COLO668 (cell line): Measurements from ENCODE around the gene FARP1.
"Not testable (repeated sequence)": the region's sequence is repeated elsewhere in the genome, so short reads cannot be mapped to it uniquely, and the experiment has no call there.

Source experiments
- DNase-seq: peaks from one replicate; lab custom pipeline; 2025; ENCODE audit not compliant: unreplicated experiment; lab: John Stamatoyannopoulos, UW

Gene FARP1

GRCh38 chr13:98411617-98412265, 268.8 kb downstream of the FARP1 start:
- DNase-seq: no peak

GRCh38 chr13:98413278-98413677, 270.4 kb downstream of the FARP1 start:
- not testable (repeated sequence) for DNase-seq

- no peak for DNase-seq
These were observed 270.9 kb downstream of the FARP1 start for GRCh38 chr13:98413796-98414195.

GRCh38 chr13:98415326-98416070, 272.6 kb downstream of the FARP1 start:
- peak; percentile 30 for DNase-seq

- peak; percentile 89 for DNase-seq
These were observed 273.5 kb downstream of the FARP1 start for GRCh38 chr13:98416408-98416807.

GRCh38 chr13:98419786-98420553, 277.1 kb downstream of the FARP1 start:
- peak; percentile 38 for DNase-seq

GRCh38 chr13:98420554-98421175, 277.8 kb downstream of the FARP1 start:
- no peak for DNase-seq

GRCh38 chr13:98422046-98422445, 279.2 kb downstream of the FARP1 start:
- DNase-seq: no peak

- no peak for DNase-seq
These were observed 280.5 kb downstream of the FARP1 start for GRCh38 chr13:98423417-98423816.

GRCh38 chr13:98427331-98427995, 284.6 kb downstream of the FARP1 start:
- DNase-seq: no peak

- DNase-seq: no peak
These were observed 285.5 kb downstream of the FARP1 start for GRCh38 chr13:98428256-98428966.

- no peak for DNase-seq
These were observed 286.2 kb downstream of the FARP1 start for GRCh38 chr13:98429081-98429480.

- DNase-seq: no peak
These were observed 286.6 kb downstream of the FARP1 start for GRCh38 chr13:98429531-98429930.

GRCh38 chr13:98429977-98430736, 287.3 kb downstream of the FARP1 start:
- DNase-seq: no peak

GRCh38 chr13:98432638-98433037, 289.7 kb downstream of the FARP1 start:
- no peak for DNase-seq

- no peak for DNase-seq
These were observed 290.8 kb downstream of the FARP1 start for GRCh38 chr13:98433654-98434053.

GRCh38 chr13:98434060-98434459, 291.2 kb downstream of the FARP1 start:
- DNase-seq: no peak

GRCh38 chr13:98435376-98435775, 292.5 kb downstream of the FARP1 start:
- DNase-seq: no peak

- DNase-seq: no peak
These were observed 293.5 kb downstream of the FARP1 start for GRCh38 chr13:98436233-98436910.
